Endothelial cell (in vitro differentiated cells): ENCODE measurements around the gene ZP3. TPM values are rescaled to one million over a fixed set of nuclear protein-coding genes. Genes with fewer than 3 reads are reported as not detected.
"Not testable (repeated sequence)": the region's sequence is repeated elsewhere in the genome, so short reads cannot be mapped to it uniquely, and the experiment has no call there.

Experiments
- DNase-seq: peaks from one replicate; pipeline ENCODE4 v3.0.0; 2021; ENCODE audit warnings: low spot score
- H3K27ac Mint-ChIP-seq: one replicate; pipeline ENCODE4 v1.8.0; 2021; ENCODE audit warnings: mixed read lengths, inconsistent platforms; ENCODE audit not compliant: unreplicated experiment
- H3K27me3 Mint-ChIP-seq: one replicate; pipeline ENCODE4 v1.8.0; 2021; ENCODE audit warnings: mild to moderate bottlenecking, moderate library complexity, mixed read lengths, inconsistent platforms; ENCODE audit not compliant: unreplicated experiment
- H3K36me3 Mint-ChIP-seq: one replicate; pipeline ENCODE4 v1.8.0; 2021; ENCODE audit warnings: mild to moderate bottlenecking, low read depth, mixed read lengths, inconsistent platforms; ENCODE audit not compliant: unreplicated experiment
- H3K4me1 Mint-ChIP-seq: one replicate; pipeline ENCODE4 v1.8.0; 2021; ENCODE audit warnings: mild to moderate bottlenecking, mixed read lengths, inconsistent platforms; ENCODE audit not compliant: unreplicated experiment
- H3K4me3 Mint-ChIP-seq: one replicate; pipeline ENCODE4 v1.8.0; 2021; ENCODE audit warnings: mild to moderate bottlenecking, mixed read lengths, inconsistent platforms; ENCODE audit not compliant: unreplicated experiment
- H3K9me3 Mint-ChIP-seq: one replicate; pipeline ENCODE4 v1.8.0; 2021; ENCODE audit warnings: mixed read lengths, inconsistent platforms; ENCODE audit not compliant: unreplicated experiment
- CTCF ChIP-seq: fragments of 200-600 bp; sonication (generic); IDR thresholded peaks from one replicate; pipeline ENCODE4 v1.5.0; 2021; ENCODE audit warnings: antibody characterized with exemption; ENCODE audit not compliant: unreplicated experiment
- total RNA-seq: library from RNA; stranded (reverse); fragmentation: NEBNext Ultra II Directional; extraction: Animal tissue kit (Norgen Biotek cat#: 25700); gene quantifications from one replicate; pipeline ENCODE4 v1.2.1, GENCODE V29; 2021; ENCODE audit not compliant: unreplicated experiment

ZP3 gene
- total RNA-seq, 1 donor from 2014 or later: 105 TPM

- Mint-ChIP-seq H3K4me1 (peaks cover 3% of the 10 kb centered on the region), H3K36me3 (no peaks in the 10 kb centered on the region), H3K9me3 (no peaks in the 10 kb centered on the region), H3K27me3 (peaks cover 4% of the 10 kb centered on the region), H3K4me3 (peak overlapping the region; percentile 80), H3K27ac (no peak overlapping the region)
- peak; percentile 86 for DNase-seq
- TF ChIP-seq CTCF: no peak
These were observed 31.4 kb upstream of the ZP3 start for GRCh38 chr7:76393116-76394031.

GRCh38 chr7:76394957-76395356 lies 29.8 kb upstream of the ZP3 start:
- no peak overlapping the region for H3K27ac Mint-ChIP-seq
- no peak for TF ChIP-seq CTCF
- H3K4me1 Mint-ChIP-seq: peaks cover 3% of the 10 kb centered on the region
- no peaks in the 10 kb centered on the region for H3K9me3 Mint-ChIP-seq
- H3K36me3 Mint-ChIP-seq: no peaks in the 10 kb centered on the region
- no peak for DNase-seq
- H3K4me3 Mint-ChIP-seq: no peak overlapping the region
- H3K27me3 Mint-ChIP-seq: peaks cover 12% of the 10 kb centered on the region

- peaks cover 10% of the 10 kb centered on the region for H3K27me3 Mint-ChIP-seq
- not testable (repeated sequence) for H3K9me3 Mint-ChIP-seq, H3K4me3 Mint-ChIP-seq, DNase-seq, H3K36me3 Mint-ChIP-seq, H3K4me1 Mint-ChIP-seq, H3K27ac Mint-ChIP-seq
These were observed 29.2 kb upstream of the ZP3 start for GRCh38 chr7:76395605-76395964.

- peaks cover 10% of the 10 kb centered on the region for H3K27me3 Mint-ChIP-seq
- peaks cover 3% of the 10 kb centered on the region for H3K4me1 Mint-ChIP-seq
- no peak for DNase-seq
- no peak for TF ChIP-seq CTCF
- no peaks in the 10 kb centered on the region for H3K9me3 Mint-ChIP-seq
- no peaks in the 10 kb centered on the region for H3K36me3 Mint-ChIP-seq
- no peak overlapping the region for H3K4me3 Mint-ChIP-seq
- H3K27ac Mint-ChIP-seq: no peak overlapping the region
These were observed 28.6 kb upstream of the ZP3 start for GRCh38 chr7:76395965-76396726.

GRCh38 chr7:76396864-76397263 lies 27.9 kb upstream of the ZP3 start:
- DNase-seq: no peak
- no peak overlapping the region for H3K27ac Mint-ChIP-seq
- no peaks in the 10 kb centered on the region for H3K36me3 Mint-ChIP-seq
- no peaks in the 10 kb centered on the region for H3K9me3 Mint-ChIP-seq
- peaks cover 11% of the 10 kb centered on the region for H3K27me3 Mint-ChIP-seq
- peaks cover 3% of the 10 kb centered on the region for H3K4me1 Mint-ChIP-seq
- no peak overlapping the region for H3K4me3 Mint-ChIP-seq
- TF ChIP-seq CTCF: no peak
